Measurements from ENCODE around the gene NBEA. TPM values are rescaled to one million over a fixed set of nuclear protein-coding genes. Genes with fewer than 3 reads are reported as not detected.
"Not testable (repeated sequence)": the region's sequence is repeated elsewhere in the genome, so short reads cannot be mapped to it uniquely, and the experiment has no call there.

Gene NBEA
- total RNA-seq, 1 experiment from 2014 or later: 3.3 TPM

DNA sequence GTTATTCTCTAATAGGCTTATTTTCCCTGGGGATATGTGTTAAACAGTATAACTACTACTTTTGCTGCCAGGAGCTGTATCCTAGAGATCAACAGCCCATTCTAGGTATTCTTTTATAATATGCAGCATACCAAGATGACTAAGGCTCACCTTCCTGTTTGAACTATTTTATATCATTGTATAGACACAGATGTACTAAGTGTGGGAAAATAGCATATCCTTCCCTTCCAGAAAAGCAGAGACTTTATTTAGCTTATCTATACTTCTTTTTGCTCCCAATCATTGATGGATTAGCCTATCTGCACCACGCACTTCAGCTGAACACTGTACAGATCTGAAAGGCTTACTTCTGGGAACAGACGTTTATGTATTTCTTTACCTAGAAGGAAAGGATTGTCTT is 451.8 kb downstream of the NBEA start:
- no peaks in the 10 kb centered on the region for H3K4me1 ChIP-seq (ENCODE audit: control insufficient read depth, insufficient read depth, low read length)
- DNase-seq (ENCODE audit: low read depth, low spot score) (no peak), ATAC-seq (no peak)
- H3K27me3 ChIP-seq (ENCODE audit: control insufficient read depth, insufficient read depth, low read length): no peaks in the 10 kb centered on the region
- in situ Hi-C loops (cut with HindIII; ENCODE audit: low pct_unique_long_range_greater_than_20kb, low sequenced_read_pairs) (no loop called here), intact Hi-C loops (cut with micrococcal nuclease; ENCODE audit: unreplicated experiment) (no loop called here)
- H3K9me3 ChIP-seq (ENCODE audit: control insufficient read depth, insufficient read depth, low read depth, low read length): no peaks in the 10 kb centered on the region
- CTCF ChIA-PET: no interaction called here
- H3K36me3 ChIP-seq (ENCODE audit: control insufficient read depth, insufficient read depth, low read length): no peaks in the 10 kb centered on the region
- no peak overlapping the region for H3K27ac ChIP-seq (ENCODE audit: low read length)
- BruUV-seq (replicated peaks): no TSS peak
- POLR2A ChIA-PET: no interaction called here
- H3K4me3 ChIP-seq (ENCODE audit: low read depth in 2 of 2, low read length in 2 of 2): no peak overlapping the region
- TF ChIP-seq, protein P1, sequence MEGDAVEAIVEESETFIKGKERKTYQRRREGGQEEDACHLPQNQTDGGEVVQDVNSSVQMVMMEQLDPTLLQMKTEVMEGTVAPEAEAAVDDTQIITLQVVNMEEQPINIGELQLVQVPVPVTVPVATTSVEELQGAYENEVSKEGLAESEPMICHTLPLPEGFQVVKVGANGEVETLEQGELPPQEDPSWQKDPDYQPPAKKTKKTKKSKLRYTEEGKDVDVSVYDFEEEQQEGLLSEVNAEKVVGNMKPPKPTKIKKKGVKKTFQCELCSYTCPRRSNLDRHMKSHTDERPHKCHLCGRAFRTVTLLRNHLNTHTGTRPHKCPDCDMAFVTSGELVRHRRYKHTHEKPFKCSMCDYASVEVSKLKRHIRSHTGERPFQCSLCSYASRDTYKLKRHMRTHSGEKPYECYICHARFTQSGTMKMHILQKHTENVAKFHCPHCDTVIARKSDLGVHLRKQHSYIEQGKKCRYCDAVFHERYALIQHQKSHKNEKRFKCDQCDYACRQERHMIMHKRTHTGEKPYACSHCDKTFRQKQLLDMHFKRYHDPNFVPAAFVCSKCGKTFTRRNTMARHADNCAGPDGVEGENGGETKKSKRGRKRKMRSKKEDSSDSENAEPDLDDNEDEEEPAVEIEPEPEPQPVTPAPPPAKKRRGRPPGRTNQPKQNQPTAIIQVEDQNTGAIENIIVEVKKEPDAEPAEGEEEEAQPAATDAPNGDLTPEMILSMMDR (IDR thresholded peaks at IDR 0.05): no peak
- TF ChIP-seq SIN3A (IDR thresholded peaks at IDR 0.05; ENCODE audit: borderline replicate concordance, insufficient read depth, low read depth, low read length) (no peak), TCF7L2 (IDR thresholded peaks at IDR 0.05; ENCODE audit: low read depth, low read length) (no peak), POLR2AphosphoS5 (IDR thresholded peaks at IDR 0.05; ENCODE audit: low read depth, low read length) (no peak)
- TF ChIP-seq, protein P2, sequence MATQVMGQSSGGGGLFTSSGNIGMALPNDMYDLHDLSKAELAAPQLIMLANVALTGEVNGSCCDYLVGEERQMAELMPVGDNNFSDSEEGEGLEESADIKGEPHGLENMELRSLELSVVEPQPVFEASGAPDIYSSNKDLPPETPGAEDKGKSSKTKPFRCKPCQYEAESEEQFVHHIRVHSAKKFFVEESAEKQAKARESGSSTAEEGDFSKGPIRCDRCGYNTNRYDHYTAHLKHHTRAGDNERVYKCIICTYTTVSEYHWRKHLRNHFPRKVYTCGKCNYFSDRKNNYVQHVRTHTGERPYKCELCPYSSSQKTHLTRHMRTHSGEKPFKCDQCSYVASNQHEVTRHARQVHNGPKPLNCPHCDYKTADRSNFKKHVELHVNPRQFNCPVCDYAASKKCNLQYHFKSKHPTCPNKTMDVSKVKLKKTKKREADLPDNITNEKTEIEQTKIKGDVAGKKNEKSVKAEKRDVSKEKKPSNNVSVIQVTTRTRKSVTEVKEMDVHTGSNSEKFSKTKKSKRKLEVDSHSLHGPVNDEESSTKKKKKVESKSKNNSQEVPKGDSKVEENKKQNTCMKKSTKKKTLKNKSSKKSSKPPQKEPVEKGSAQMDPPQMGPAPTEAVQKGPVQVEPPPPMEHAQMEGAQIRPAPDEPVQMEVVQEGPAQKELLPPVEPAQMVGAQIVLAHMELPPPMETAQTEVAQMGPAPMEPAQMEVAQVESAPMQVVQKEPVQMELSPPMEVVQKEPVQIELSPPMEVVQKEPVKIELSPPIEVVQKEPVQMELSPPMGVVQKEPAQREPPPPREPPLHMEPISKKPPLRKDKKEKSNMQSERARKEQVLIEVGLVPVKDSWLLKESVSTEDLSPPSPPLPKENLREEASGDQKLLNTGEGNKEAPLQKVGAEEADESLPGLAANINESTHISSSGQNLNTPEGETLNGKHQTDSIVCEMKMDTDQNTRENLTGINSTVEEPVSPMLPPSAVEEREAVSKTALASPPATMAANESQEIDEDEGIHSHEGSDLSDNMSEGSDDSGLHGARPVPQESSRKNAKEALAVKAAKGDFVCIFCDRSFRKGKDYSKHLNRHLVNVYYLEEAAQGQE (IDR thresholded peaks at IDR 0.05; ENCODE audit: insufficient read depth in 1 of 2, low read depth in 2 of 2, low read length in 1 of 2): no peak

GRCh38 chr13:35408285-35408684 is 466.2 kb downstream of the NBEA start:
- POLR2A ChIA-PET; H3K36me3 ChIP-seq (ENCODE audit: control insufficient read depth, insufficient read depth, low read length); H3K27ac ChIP-seq (ENCODE audit: low read length); BruUV-seq (replicated peaks); in situ Hi-C loops (cut with HindIII; ENCODE audit: low pct_unique_long_range_greater_than_20kb, low sequenced_read_pairs); DNase-seq (ENCODE audit: low read depth, low spot score); H3K4me3 ChIP-seq (ENCODE audit: low read depth in 2 of 2, low read length in 2 of 2); intact Hi-C loops (cut with micrococcal nuclease; ENCODE audit: unreplicated experiment); ATAC-seq; H3K27me3 ChIP-seq (ENCODE audit: control insufficient read depth, insufficient read depth, low read length); H3K4me1 ChIP-seq (ENCODE audit: control insufficient read depth, insufficient read depth, low read length); H3K9me3 ChIP-seq (ENCODE audit: control insufficient read depth, insufficient read depth, low read depth, low read length); CTCF ChIA-PET: not testable (repeated sequence)

- Histone ChIP-seq H3K4me3 (ENCODE audit: low read depth in 2 of 2, low read length in 2 of 2) (no peak overlapping the region), H3K9me3 (ENCODE audit: control insufficient read depth, insufficient read depth, low read depth, low read length) (no peaks in the 10 kb centered on the region), H3K27me3 (ENCODE audit: control insufficient read depth, insufficient read depth, low read length) (no peaks in the 10 kb centered on the region), H3K36me3 (ENCODE audit: control insufficient read depth, insufficient read depth, low read length) (no peaks in the 10 kb centered on the region), H3K27ac (ENCODE audit: low read length) (no peak overlapping the region), H3K4me1 (ENCODE audit: control insufficient read depth, insufficient read depth, low read length) (no peaks in the 10 kb centered on the region)
- TF ChIP-seq, protein P1 (IDR thresholded peaks at IDR 0.05): no peak
- TF ChIP-seq POLR2AphosphoS5 (IDR thresholded peaks at IDR 0.05; ENCODE audit: low read depth, low read length): no peak
- no peak for TF ChIP-seq SIN3A (IDR thresholded peaks at IDR 0.05; ENCODE audit: borderline replicate concordance, insufficient read depth, low read depth, low read length)
- TF ChIP-seq TCF7L2 (IDR thresholded peaks at IDR 0.05; ENCODE audit: low read depth, low read length): no peak
- TF ChIP-seq, protein P2 (IDR thresholded peaks at IDR 0.05; ENCODE audit: insufficient read depth in 1 of 2, low read depth in 2 of 2, low read length in 1 of 2): no peak
- DNase-seq (ENCODE audit: low read depth, low spot score): no peak
- ChIA-PET POLR2A (no interaction called here), CTCF (no interaction called here)
- intact Hi-C loops (cut with micrococcal nuclease; ENCODE audit: unreplicated experiment) (no loop called here), in situ Hi-C loops (cut with HindIII; ENCODE audit: low pct_unique_long_range_greater_than_20kb, low sequenced_read_pairs) (no loop called here)
- no TSS peak for BruUV-seq (replicated peaks)
- no peak for ATAC-seq
Measured at GRCh38 chr13:35411059-35411744, 469.1 kb downstream of the NBEA start.
